MM.1S (cell line): ENCODE measurements around the gene ASPHD1.
"Not testable (repeated sequence)": the region's sequence is repeated elsewhere in the genome, so short reads cannot be mapped to it uniquely, and the experiment has no call there.

Experiments
- DNase-seq: peaks from one replicate; pipeline ENCODE4 v3.0.0-alpha.2; 2015
- H2AFZ ChIP-seq: fragments of 300-600 bp; sonication (generic); 2 replicates; pipeline ENCODE4 v1.6.0; 2016; ENCODE audit warnings: antibody characterized with exemption, low read length
- H3F3A ChIP-seq: fragments of 300-600 bp; sonication (generic); 2 replicates; pipeline ENCODE4 v1.6.1; 2016; ENCODE audit warnings: mild to moderate bottlenecking, antibody characterized with exemption, low read length, moderate library complexity, mixed read lengths; ENCODE audit not compliant: insufficient read depth
- H3K27ac ChIP-seq: fragments of 300-600 bp; sonication (generic); 2 replicates; pipeline ENCODE4 v1.5.1; 2016; ENCODE audit warnings: mild to moderate bottlenecking, low read length
- H3K27me3 ChIP-seq: fragments of 300-600 bp; sonication (generic); replicated peaks from 2 replicates; pipeline ENCODE4 v1.6.0; 2016; ENCODE audit warnings: low read length; ENCODE audit not compliant: insufficient read depth
- H3K36me3 ChIP-seq: fragments of 300-600 bp; sonication (generic); replicated peaks from 2 replicates; pipeline ENCODE4 v1.6.1; 2016; ENCODE audit warnings: mild to moderate bottlenecking, low read length, mixed read lengths; ENCODE audit not compliant: insufficient read depth
- H3K4me1 ChIP-seq: fragments of 300-600 bp; sonication (generic); 2 replicates; pipeline ENCODE4 v1.6.1; 2016; ENCODE audit warnings: low read length, mixed read lengths
- H3K4me2 ChIP-seq: fragments of 300-600 bp; sonication (generic); 2 replicates; pipeline ENCODE4 v1.6.0; 2016; ENCODE audit warnings: low read depth, low read length
- H3K4me3 ChIP-seq: fragments of 300-600 bp; sonication (generic); 2 replicates; pipeline ENCODE4 v1.5.1; 2016; ENCODE audit warnings: low read length, mixed read lengths
- H3K79me2 ChIP-seq: fragments of 300-600 bp; sonication (generic); 2 replicates; pipeline ENCODE4 v1.6.1; 2016; ENCODE audit warnings: mixed run types, low read length, mixed read lengths
- H3K9ac ChIP-seq: fragments of 300-600 bp; sonication (generic); 2 replicates; pipeline ENCODE4 v1.6.1; 2016; ENCODE audit warnings: low read length, mixed read lengths
- H3K9me2 ChIP-seq: fragments of 300-600 bp; sonication (generic); replicated peaks from 2 replicates; pipeline ENCODE4 v1.6.1; 2016; ENCODE audit warnings: mild to moderate bottlenecking, low read length, mixed read lengths; ENCODE audit not compliant: insufficient read depth
- H3K9me3 ChIP-seq: fragments of 300-600 bp; sonication (generic); replicated peaks from 2 replicates; pipeline ENCODE4 v1.6.1; 2016; ENCODE audit warnings: mild to moderate bottlenecking, low read length, mixed read lengths; ENCODE audit not compliant: insufficient read depth
- H4K20me1 ChIP-seq: fragments of 300-600 bp; sonication (generic); 2 replicates; pipeline ENCODE4 v1.6.1; 2016; ENCODE audit warnings: mild to moderate bottlenecking, low read length, moderate library complexity, mixed read lengths; ENCODE audit not compliant: insufficient read depth
- EZH2 ChIP-seq: fragments of 300-600 bp; sonication (generic); optimal IDR thresholded peaks from 2 replicates; pipeline ENCODE3; 2017; ENCODE audit warnings: low read depth, mild to moderate bottlenecking, antibody characterized with exemption, low read length, mixed read lengths
- EZH2phosphoT487 ChIP-seq: fragments of 300-600 bp; sonication (generic); IDR thresholded peaks from 2 replicates; pipeline ENCODE4 v1.6.1; 2018; ENCODE audit warnings: antibody characterized with exemption, low read length
- TF ChIP-seq, protein P1 (sequence below): fragments of 300-600 bp; sonication (generic); IDR thresholded peaks from 2 replicates; pipeline ENCODE4 v1.5.1; 2016; ENCODE audit warnings: antibody characterized with exemption, low read length, mixed read lengths

Gene ASPHD1

DNA sequence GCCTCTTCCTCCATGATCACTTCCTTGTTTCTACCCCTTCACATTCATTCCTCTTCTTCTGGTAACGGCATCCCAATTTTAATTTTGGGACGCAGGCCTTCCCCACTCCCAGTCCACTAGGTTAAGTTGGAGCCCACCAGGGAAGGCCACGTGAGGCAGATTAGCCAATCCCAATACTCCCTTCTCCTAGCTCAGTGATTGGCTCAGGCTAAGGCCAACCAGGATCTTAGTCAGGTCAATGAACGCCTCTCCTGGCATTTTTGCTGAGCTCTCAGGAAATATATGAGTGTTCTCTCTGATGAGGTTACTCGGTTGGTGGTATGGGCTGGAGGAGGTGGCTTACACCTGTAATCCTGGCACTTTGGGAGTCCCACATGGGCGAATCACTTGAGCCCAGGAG lies 16.3 kb upstream of the ASPHD1 start:
- H3K9me3 ChIP-seq, result no peaks in the 10 kb centered on the region
- H4K20me1 ChIP-seq, result no peaks in the 10 kb centered on the region
- H3K9ac ChIP-seq, result no peak overlapping the region
- H3K4me2 ChIP-seq, result no peak overlapping the region
- no peaks in the 10 kb centered on the region for H3K79me2 ChIP-seq
- no peak overlapping the region for H3K27ac ChIP-seq
- no peaks in the 10 kb centered on the region for H3K36me3 ChIP-seq
- no peak overlapping the region for H2AFZ ChIP-seq
- no peaks in the 10 kb centered on the region for H3K4me1 ChIP-seq
- H3K9me2 ChIP-seq, result no peaks in the 10 kb centered on the region
- TF ChIP-seq EZH2 (no peak), EZH2phosphoT487 (no peak)
- TF ChIP-seq, protein P1, sequence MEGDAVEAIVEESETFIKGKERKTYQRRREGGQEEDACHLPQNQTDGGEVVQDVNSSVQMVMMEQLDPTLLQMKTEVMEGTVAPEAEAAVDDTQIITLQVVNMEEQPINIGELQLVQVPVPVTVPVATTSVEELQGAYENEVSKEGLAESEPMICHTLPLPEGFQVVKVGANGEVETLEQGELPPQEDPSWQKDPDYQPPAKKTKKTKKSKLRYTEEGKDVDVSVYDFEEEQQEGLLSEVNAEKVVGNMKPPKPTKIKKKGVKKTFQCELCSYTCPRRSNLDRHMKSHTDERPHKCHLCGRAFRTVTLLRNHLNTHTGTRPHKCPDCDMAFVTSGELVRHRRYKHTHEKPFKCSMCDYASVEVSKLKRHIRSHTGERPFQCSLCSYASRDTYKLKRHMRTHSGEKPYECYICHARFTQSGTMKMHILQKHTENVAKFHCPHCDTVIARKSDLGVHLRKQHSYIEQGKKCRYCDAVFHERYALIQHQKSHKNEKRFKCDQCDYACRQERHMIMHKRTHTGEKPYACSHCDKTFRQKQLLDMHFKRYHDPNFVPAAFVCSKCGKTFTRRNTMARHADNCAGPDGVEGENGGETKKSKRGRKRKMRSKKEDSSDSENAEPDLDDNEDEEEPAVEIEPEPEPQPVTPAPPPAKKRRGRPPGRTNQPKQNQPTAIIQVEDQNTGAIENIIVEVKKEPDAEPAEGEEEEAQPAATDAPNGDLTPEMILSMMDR, result no peak
- H3K27me3 ChIP-seq, result peaks cover 55% of the 10 kb centered on the region
- H3K4me3 ChIP-seq, result no peak overlapping the region
- H3F3A ChIP-seq, result no peaks in the 10 kb centered on the region
- DNase-seq, result no peak

DNA sequence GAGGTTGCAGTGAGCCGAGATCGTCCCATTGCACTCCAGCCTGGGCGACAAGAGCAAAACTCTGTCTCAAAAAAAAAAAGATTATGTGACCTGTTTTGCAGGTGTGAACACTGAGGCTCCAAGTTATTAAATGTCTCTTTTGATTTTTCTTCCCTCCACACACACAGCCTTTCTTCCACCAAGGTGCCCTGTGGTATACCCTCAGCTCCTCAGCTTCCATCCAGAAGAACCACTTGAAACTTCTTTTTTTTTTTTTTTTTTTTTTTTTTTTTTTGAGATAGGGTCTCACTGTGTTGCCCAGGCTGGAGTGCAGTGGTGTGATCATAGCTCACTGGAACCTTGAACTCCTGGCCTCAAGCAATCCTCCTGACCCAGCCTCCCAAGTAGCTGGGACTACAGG lies 10.9 kb upstream of the ASPHD1 start:
- not testable (repeated sequence) for H3K4me1 ChIP-seq, H3F3A ChIP-seq, H2AFZ ChIP-seq, H3K27ac ChIP-seq, DNase-seq, H4K20me1 ChIP-seq, H3K4me3 ChIP-seq, H3K36me3 ChIP-seq, H3K4me2 ChIP-seq, H3K9ac ChIP-seq, H3K9me2 ChIP-seq, H3K9me3 ChIP-seq, H3K79me2 ChIP-seq
- peaks cover 41% of the 10 kb centered on the region for H3K27me3 ChIP-seq

DNA sequence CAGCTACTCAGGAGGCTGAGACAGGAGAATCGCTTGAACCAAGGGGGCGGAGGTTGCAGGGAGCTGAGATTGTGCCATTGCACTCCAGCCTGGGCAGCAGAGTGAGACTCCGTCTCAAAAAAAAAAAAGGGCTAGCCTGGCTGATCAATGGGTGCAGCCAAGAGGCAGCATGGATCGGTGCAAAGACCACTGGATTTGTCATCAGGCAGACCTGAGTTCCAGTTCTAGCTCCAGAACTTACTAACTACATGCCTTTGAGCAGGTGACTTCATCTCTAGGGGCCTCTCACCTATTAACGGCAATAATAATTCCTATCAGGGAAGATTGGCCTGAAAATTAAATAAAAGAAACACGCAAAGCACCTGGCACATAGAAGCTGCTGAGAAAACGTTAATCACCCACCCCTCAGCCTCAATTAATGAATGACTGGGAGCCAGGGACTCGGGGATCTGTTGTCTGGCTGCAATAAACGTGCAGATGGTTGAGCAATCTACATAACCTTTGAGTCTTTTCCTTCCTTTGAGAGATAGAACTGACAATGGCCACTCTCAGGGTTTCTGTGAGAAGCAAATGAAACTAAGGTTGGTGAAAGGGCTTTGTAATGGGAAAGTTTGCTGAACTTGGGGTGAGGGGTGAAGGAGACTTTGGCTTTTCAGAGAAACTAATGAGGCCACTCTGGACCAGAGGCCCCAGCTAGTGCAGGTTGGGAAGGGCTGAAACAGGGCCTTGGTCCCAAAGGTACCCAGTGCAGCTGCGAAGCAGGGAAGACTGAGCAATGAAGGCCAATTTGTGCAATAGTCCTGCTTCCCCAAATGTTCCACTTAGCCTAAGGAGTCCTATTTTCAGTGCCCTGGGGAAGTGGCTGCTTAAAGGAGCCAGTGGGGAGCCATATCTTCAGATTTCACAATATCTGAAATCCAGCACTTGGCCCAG lies 8.5 kb upstream of the ASPHD1 start:
- Histone ChIP-seq H4K20me1 (no peaks in the 10 kb centered on the region), H3K4me1 (no peaks in the 10 kb centered on the region), H3F3A (no peaks in the 10 kb centered on the region), H3K9ac (no peak overlapping the region), H3K27me3 (peaks cover 40% of the 10 kb centered on the region), H2AFZ (no peak overlapping the region), H3K36me3 (no peaks in the 10 kb centered on the region), H3K4me2 (no peak overlapping the region), H3K9me2 (no peaks in the 10 kb centered on the region), H3K79me2 (no peaks in the 10 kb centered on the region), H3K27ac (no peak overlapping the region), H3K4me3 (no peak overlapping the region), H3K9me3 (no peaks in the 10 kb centered on the region)
- DNase-seq, result no peak
- TF ChIP-seq, protein P1, result no peak

DNA sequence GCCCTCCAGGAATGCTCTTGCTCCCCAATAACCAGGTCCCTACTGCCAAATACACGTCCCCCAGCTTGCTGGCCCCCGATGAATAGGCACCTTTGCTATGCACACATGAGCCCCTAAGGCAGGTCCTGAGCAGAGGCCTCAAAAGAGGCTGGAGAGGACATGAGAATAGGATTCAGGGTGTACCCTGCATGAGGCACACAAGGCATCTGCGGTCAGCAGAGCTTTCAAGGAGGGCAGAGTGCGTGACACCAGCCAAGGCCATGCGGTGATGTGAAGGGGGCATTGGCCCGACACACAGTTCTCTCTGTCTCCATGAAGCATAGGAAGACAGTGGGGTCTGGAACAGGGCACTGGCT lies 7.9 kb upstream of the ASPHD1 start:
- Histone ChIP-seq H4K20me1 (no peaks in the 10 kb centered on the region), H3K27ac (no peak overlapping the region), H3K27me3 (peaks cover 43% of the 10 kb centered on the region), H2AFZ (no peak overlapping the region), H3K9me3 (no peaks in the 10 kb centered on the region), H3K36me3 (no peaks in the 10 kb centered on the region), H3F3A (no peaks in the 10 kb centered on the region), H3K9me2 (no peaks in the 10 kb centered on the region), H3K9ac (no peak overlapping the region), H3K4me2 (no peak overlapping the region), H3K4me3 (no peak overlapping the region), H3K4me1 (no peaks in the 10 kb centered on the region), H3K79me2 (no peaks in the 10 kb centered on the region)
- DNase-seq, result no peak
- no peak for TF ChIP-seq EZH2phosphoT487
- TF ChIP-seq, protein P1, result no peak
- TF ChIP-seq EZH2, result no peak
